ENCODE results near the gene SCAANT1. TPM values are rescaled to one million over a fixed set of nuclear protein-coding genes. Genes with fewer than 3 reads are reported as not detected.

The SCAANT1 gene
- total and polyA plus RNA-seq, 2 of the 8 experiments (the other 6 are each of a cell fraction or from before 2014, with no cell fraction given) = not detected

- no peak for TF ChIP-seq ATF2 (IDR thresholded peaks at IDR 0.05; ENCODE audit: low read length)
Measured at GRCh38 chr3:63955830-63956545, 43.8 kb upstream of the SCAANT1 start (continued).
